Neural progenitor cell (in vitro differentiated cells): ENCODE results near the gene MATN1. TPM values are rescaled to one million over a fixed set of nuclear protein-coding genes. Genes with fewer than 3 reads are reported as not detected.

Experiments
- DNase-seq: peaks from one replicate; pipeline ENCODE4 v3.0.0-alpha.2; 2016; ENCODE audit warnings: low spot score
- H2AFZ ChIP-seq: fragments of 200-600 bp; sonication (generic); replicated peaks from 2 replicates; pipeline ENCODE4 v1.6.1; 2016; ENCODE audit warnings: antibody characterized with exemption
- H3F3A ChIP-seq: fragments of 200-600 bp; sonication (generic); 2 replicates; pipeline ENCODE4 v1.6.1; 2016; ENCODE audit warnings: antibody characterized with exemption, low read depth
- H3K27ac ChIP-seq: fragments of 200-600 bp; sonication (generic); 2 replicates; pipeline ENCODE4 v1.5.1; 2016; ENCODE audit warnings: mild to moderate bottlenecking
- H3K27me3 ChIP-seq: fragments of 200-600 bp; sonication (generic); 2 replicates; pipeline ENCODE4 v1.6.1; 2016; ENCODE audit warnings: mild to moderate bottlenecking, moderate library complexity
- H3K36me3 ChIP-seq: fragments of 200-600 bp; sonication (generic); 2 replicates; pipeline ENCODE4 v1.5.1; 2016
- H3K4me1 ChIP-seq: fragments of 200-600 bp; sonication (generic); 2 replicates; pipeline ENCODE4 v1.6.1; 2016; ENCODE audit warnings: mixed run types
- H3K4me2 ChIP-seq: fragments of 200-600 bp; sonication (generic); 2 replicates; pipeline ENCODE4 v1.6.1; 2016
- H3K4me3 ChIP-seq: fragments of 200-600 bp; sonication (generic); 2 replicates; pipeline ENCODE4 v1.5.1; 2016
- H3K79me2 ChIP-seq: fragments of 200-600 bp; sonication (generic); 2 replicates; pipeline ENCODE4 v1.6.1; 2016; ENCODE audit warnings: low read depth
- H3K9ac ChIP-seq: fragments of 200-600 bp; sonication (generic); 2 replicates; pipeline ENCODE4 v1.6.1; 2016
- H3K9me3 ChIP-seq: fragments of 200-600 bp; sonication (generic); 2 replicates; pipeline ENCODE4 v1.5.1; 2016; ENCODE audit warnings: low read depth
- H4K20me1 ChIP-seq: fragments of 200-600 bp; sonication (generic); 2 replicates; pipeline ENCODE4 v1.6.1; 2016; ENCODE audit warnings: low read depth
- H3K27ac Mint-ChIP-seq: 3 replicates; pipeline ENCODE4 v1.8.0; 2021; ENCODE audit warnings: mixed read lengths
- H3K27me3 Mint-ChIP-seq: 2 replicates; pipeline ENCODE4 v1.8.0; 2022; ENCODE audit warnings: low read depth, mild to moderate bottlenecking, inconsistent platforms, moderate library complexity, mixed read lengths; ENCODE audit not compliant: insufficient read depth
- H3K36me3 Mint-ChIP-seq: 3 replicates; pipeline ENCODE4 v1.8.0; 2021; ENCODE audit warnings: mixed read lengths
- H3K4me1 Mint-ChIP-seq: 3 replicates; pipeline ENCODE4 v1.8.0; 2021; ENCODE audit warnings: mixed read lengths
- H3K4me3 Mint-ChIP-seq: 3 replicates; pipeline ENCODE4 v1.8.0; 2021; ENCODE audit warnings: mild to moderate bottlenecking, moderate library complexity, mixed read lengths
- H3K9me3 Mint-ChIP-seq: 3 replicates; pipeline ENCODE4 v1.8.0; 2020; ENCODE audit warnings: mixed read lengths
- CTCF ChIP-seq: fragments of 200-600 bp; sonication (generic); IDR thresholded peaks from 2 replicates; pipeline ENCODE4 v1.5.1; 2017; ENCODE audit warnings: antibody characterized with exemption, mild to moderate bottlenecking
- EZH2 ChIP-seq: fragments of 200-600 bp; sonication (generic); IDR thresholded peaks from 2 replicates; pipeline ENCODE4 v1.6.1; 2017; ENCODE audit warnings: antibody characterized with exemption, mild to moderate bottlenecking, moderate library complexity
- EZH2phosphoT487 ChIP-seq: fragments of 200-600 bp; sonication (generic); IDR thresholded peaks from 2 replicates; pipeline ENCODE4 v1.6.1; 2017; ENCODE audit warnings: antibody characterized with exemption
- microRNA-seq: library from miRNA; unstranded; fragments of <30 nt; microRNA quantifications from one replicate; pipeline ENCODE4, GENCODE V29; 2016
- small RNA-seq: library from RNA; depleted of rRNA; stranded (forward); fragments of <200 nt; gene quantifications from one replicate; pipeline ENCODE3, GENCODE V24; 2015
- total RNA-seq: library from RNA; depleted of rRNA; stranded (reverse); fragments of >200 nt; gene quantifications from 2 replicates; pipeline ENCODE4 v1.2.3, GENCODE V29; 2015; ENCODE audit warnings: low replicate concordance

MATN1 gene
- total RNA-seq, 1 donor from 2014 or later, result not detected

GRCh38 chr1:30661311-30661710, 62.1 kb downstream of the MATN1 start:
- TF ChIP-seq EZH2 (no peak), CTCF (no peak), EZH2phosphoT487 (no peak)
- peaks cover 12% of the 10 kb centered on the region for H3K4me1 ChIP-seq
- no peak for DNase-seq
- H3K4me2 ChIP-seq, result no peak overlapping the region
- no peaks in the 10 kb centered on the region for H3K27me3 ChIP-seq
- no peak overlapping the region for H3K4me3 Mint-ChIP-seq
- H2AFZ ChIP-seq, result no peak overlapping the region
- H4K20me1 ChIP-seq, result no peaks in the 10 kb centered on the region
- H3F3A ChIP-seq, result no peaks in the 10 kb centered on the region
- peaks cover 32% of the 10 kb centered on the region for H3K4me1 Mint-ChIP-seq
- H3K27ac ChIP-seq, result no peak overlapping the region
- no peak overlapping the region for H3K4me3 ChIP-seq
- no peaks in the 10 kb centered on the region for H3K36me3 ChIP-seq
- no peak overlapping the region for H3K9ac ChIP-seq
- no peak overlapping the region for H3K27ac Mint-ChIP-seq
- H3K36me3 Mint-ChIP-seq, result no peaks in the 10 kb centered on the region
- peaks cover 10% of the 10 kb centered on the region for H3K27me3 Mint-ChIP-seq
- no peaks in the 10 kb centered on the region for H3K9me3 Mint-ChIP-seq
- H3K79me2 ChIP-seq, result no peaks in the 10 kb centered on the region
- no peaks in the 10 kb centered on the region for H3K9me3 ChIP-seq

Small RNA genes lying within 50 kb of the gene (microRNA-seq; reads per million reads assigned to microRNA genes)
- not detected for gene MIR4420

Small RNA genes lying within 50 kb of the gene (small RNA-seq; reads per million reads assigned to genes)
- gene MIR4420, result not detected

Other genes with a start within 250 kb of the MATN1 start
- gene LAPTM5, start 34.2 kb upstream of the MATN1 start, total RNA-seq, result not detected in 2 replicates
- 23.0 and 45.1 TPM in 2 replicates for gene SDC3, start 185.2 kb upstream of the MATN1 start, total RNA-seq